ENCODE data around the gene SLC16A10. TPM values are rescaled to one million over a fixed set of nuclear protein-coding genes. Genes with fewer than 3 reads are reported as not detected.

The SLC16A10 gene
- total RNA-seq (2022; extraction: Qiagen RNA extraction) = 0.29 to 0.70 TPM (median 0.53 TPM) in 5 replicates

GRCh38 chr6:111087106-111087835, at the start of gene SLC16A10:
Gene SLC16A10, plus strand, starts transcription at chr6:111087503. Its CDS starts 250 bp downstream, at chr6:111087753.

Other genes starting within 250 kb of the SLC16A10 start
- gene AMD1, start 212.7 kb upstream of the SLC16A10 start, total RNA-seq (2022; extraction: Qiagen RNA extraction) = 163 to 182 TPM (median 168 TPM) in 5 replicates
- 90.9 to 114 TPM (median 100 TPM) in 5 replicates for gene GTF3C6, start 128.8 kb upstream of the SLC16A10 start, total RNA-seq (2022; extraction: Qiagen RNA extraction)
- gene RPF2, start 105.5 kb upstream of the SLC16A10 start, total RNA-seq (2022; extraction: Qiagen RNA extraction) = 27.6 to 35.9 TPM (median 31.8 TPM) in 5 replicates

All from A549 treated with Hydrocortisone at 1 μM for 4 hours (cell line).